Right ventricle myocardium superior (tissue), 1 donor: ENCODE data around the gene ORAI2. TPM values are rescaled to one million over a fixed set of nuclear protein-coding genes. Genes with fewer than 3 reads are reported as not detected.
"Not testable (repeated sequence)": the region's sequence is repeated elsewhere in the genome, so short reads cannot be mapped to it uniquely, and the experiment has no call there.

Source experiments
- ATAC-seq: fragments of 200-7000 bp; cut with Tn5 transposase; one replicate; pipeline ENCODE4 v1.9.1; 2020; ENCODE audit warnings: mild to moderate bottlenecking; ENCODE audit not compliant: poor library complexity
- DNase-seq: peaks from one replicate; pipeline ENCODE4 v3.0.0-alpha.2; 2020
- intact Hi-C: fragments of 100-400 bp; cut with DNase I; formaldehyde crosslinking; loops from one replicate; pipeline ENCODE4 v1.11.2; 2022
- long read RNA-seq: library from polyadenylated mRNA; unstranded; transcript quantifications from one replicate; pipeline ENCODE4 v2.0.0, GENCODE V29; 2021
- total RNA-seq: library from RNA; stranded (reverse); fragmentation: NEBNext Ultra II Directional; extraction: Animal tissue kit (Norgen Biotek cat#: 25700); gene quantifications from one replicate; pipeline ENCODE4 v1.2.1, GENCODE V29; 2021
- donor health status: DM: no; HTN: yes; CAD: no; lungs with severe emphysema.

ORAI2 gene
- 4.3 TPM for total RNA-seq
- long read RNA-seq, full-length matches to known transcripts: 13 of 22 reads
- long read RNA-seq, partial matches to known transcripts: 0 of 22 reads
- long read RNA-seq, other reads (novel, unspliced or antisense): 9 of 22 reads

DNA sequence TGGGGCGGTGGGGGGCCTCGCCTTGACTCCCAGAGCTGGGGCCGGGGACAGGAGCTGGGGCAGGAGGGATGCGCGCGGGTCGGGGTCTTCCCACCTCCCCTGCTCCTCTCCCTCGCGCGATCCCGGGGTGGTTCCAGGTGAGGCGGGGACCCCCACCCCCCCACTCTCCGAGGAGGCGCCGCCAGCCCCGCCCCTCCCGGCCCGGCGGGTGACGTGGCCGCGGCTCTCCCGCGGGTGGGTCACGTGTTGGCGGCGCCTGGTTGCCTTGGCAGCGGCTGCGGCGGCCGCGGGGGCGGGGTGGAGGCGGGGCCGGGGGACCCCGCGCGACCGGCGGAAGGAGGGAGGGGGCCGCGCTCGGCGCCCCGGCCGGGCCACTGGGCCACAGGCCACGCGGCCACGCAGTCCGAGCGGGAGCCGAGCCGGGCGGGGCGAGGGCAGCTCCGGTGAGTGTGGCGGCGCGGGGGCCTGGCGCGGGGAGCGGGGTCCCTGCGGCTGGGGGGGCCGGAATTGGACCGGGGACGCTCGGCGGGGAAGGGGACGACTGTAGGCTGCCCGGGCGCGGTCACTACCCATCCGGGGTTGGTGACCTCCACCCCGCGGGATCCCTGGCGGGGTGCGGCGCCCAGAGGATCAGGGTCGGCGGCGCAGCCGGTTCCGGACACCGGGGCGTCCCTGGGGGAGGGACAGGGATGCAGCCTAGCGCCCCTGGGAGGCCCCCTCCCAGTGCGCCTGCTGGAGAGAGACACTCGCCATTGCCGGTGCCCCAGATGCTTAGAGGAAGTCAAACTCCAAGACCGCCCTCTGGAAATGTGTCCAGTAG lies at the start of gene ORAI2:
TSS of gene ORAI2 (plus strand) at position 357 of the 820 bp plus-strand sequence. CDS start 5,382 bp downstream, outside the sequence.
- DNase-seq (peak; percentile 88), ATAC-seq (peak; percentile 89)
- intact Hi-C loops: no loop called here

DNA sequence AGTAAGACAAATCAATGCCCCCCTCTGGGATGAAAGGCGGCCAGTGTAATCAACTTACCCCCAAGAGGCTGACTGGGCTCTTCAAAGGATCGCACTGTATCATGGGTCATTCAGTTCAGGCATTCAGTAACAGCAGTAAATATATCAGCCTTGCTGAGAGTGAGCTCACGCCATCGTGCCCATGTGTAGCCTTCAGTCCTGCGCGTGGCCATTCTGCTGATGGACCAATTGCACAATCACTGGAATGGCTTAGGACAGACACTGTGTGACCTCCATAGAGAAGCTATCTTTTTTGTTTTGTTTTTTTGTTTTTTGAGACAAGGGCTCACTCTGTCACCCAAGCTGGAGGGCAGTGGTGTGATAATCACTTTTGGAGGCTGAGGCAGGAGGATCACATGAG lies 46.3 kb upstream of the ORAI2 start:
- intact Hi-C loops: no loop called here
- ATAC-seq (no peak), DNase-seq (no peak)

DNA sequence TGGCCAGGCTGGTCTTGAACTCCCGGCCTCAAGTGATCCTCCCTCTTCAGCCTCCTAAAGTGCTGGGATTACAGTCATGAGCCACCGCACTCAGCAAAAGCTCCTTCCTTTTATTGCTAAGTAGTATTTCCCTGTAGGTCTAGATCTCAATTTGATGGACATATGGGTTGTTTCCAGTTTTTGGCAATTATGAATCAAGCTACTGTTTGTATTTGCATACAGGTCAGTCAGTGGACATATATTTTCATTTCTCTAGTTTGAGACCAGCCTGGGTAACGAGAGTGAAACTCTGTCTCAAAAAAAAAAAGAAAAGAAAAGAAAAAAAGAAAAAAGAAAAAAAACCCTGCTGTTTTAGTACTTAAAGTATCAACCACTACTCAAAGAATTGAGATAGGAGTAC lies 43.6 kb upstream of the ORAI2 start:
- DNase-seq: no peak
- intact Hi-C loops: loop anchor here (2.0 kb wide), 1 partner anchor 111 kb away; no protein-coding TSS in a partner anchor
- ATAC-seq: no peak

DNA sequence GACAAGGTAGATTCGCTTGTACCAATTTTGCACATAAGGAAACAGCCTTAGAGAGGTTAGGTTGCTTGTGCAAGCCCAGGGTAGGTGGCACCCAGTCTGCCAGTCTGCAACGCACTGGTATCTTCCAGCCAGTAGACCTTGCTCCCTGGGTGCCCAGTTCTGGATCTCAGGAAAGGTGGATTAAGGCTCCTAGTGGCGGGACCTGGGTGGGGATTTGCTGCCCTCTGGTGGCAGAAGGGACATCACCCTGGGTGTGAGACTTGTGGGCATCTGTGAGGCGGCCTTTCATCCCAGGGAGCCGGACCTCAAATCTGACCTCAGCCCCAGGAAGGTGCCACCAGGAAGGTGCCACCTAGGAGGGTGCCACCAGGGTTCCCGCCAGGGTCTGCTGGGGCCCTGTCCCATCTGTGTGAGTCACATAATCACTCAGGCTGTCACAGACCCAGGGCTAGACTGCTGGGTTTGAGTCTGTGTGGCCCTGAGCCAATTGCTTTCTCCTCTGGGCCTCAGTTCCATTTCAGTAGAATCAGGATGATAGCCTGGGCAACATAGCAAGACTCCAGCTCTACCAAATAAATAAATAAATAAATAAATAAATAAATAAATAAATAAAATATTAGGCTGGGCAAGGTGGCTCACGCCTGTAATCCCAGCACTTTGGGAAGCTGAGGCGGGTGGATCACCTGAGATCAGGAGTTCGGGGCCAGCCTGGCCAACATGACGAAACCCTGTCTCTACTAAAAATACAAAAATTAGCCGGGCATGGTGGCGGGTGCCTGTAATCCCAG lies 42.5 kb upstream of the ORAI2 start:
- intact Hi-C loops: loop anchor here (2.0 kb wide), 1 partner anchor 112 kb away; no protein-coding TSS in a partner anchor
- ATAC-seq (peak; percentile 89), DNase-seq (peak; percentile 86)

DNA sequence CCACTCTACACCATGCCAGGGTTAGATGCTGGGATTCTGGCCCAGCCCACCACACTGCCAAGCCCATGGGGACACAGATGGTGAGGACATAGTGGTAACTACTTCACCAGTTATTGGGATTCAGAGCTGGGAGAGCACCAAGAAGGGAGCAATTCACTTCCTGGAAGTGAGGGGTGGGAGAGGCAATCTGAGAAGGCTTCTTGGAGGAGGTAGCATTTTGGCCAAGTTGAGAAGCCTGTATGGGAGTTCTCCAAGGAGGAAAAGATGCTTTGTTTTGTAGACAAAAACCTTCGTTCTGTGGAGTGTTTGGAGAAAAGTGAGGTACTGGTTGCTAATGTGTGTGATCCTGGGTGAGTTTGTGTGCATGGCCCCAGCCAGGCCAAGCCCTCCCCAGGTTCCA lies 41.0 kb upstream of the ORAI2 start:
- DNase-seq (no peak), ATAC-seq (no peak)
- intact Hi-C loops: no loop called here

DNA sequence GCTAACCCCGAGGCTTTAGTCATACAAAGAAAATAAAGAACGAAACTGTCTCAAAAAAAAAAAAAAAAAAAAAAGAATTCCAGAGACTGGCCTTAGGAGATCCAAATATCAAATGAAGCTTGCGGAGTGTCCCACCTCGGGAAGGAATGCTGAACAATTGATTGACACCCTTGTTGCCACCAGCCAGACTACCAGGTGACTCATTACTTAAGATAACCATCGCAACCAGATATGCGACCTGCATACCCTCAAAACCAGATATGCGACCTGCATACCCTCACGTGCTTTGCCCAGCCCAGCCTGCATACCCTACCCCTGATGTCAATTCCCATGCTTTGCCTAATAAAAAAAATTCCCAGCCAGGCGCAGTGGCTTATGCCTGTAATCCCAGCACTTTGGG lies 39.9 kb upstream of the ORAI2 start:
- ATAC-seq: no peak
- DNase-seq: no peak
- intact Hi-C loops: no loop called here

DNA sequence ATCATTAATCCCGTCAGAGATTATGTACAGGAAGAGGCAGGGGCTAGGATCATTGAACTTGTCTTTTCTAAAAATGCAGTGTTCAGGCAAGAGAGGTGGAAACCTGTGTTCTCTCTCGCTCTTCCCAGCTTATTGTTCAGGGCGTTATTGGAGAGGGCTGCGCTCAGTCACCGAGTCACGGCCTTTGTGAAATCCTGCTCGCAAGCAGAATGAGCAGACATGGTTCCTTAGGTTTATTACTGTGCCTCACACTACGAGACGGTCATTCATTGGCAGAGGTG lies 37.8 kb upstream of the ORAI2 start:
- no peak for DNase-seq
- intact Hi-C loops: no loop called here
- ATAC-seq: no peak

DNA sequence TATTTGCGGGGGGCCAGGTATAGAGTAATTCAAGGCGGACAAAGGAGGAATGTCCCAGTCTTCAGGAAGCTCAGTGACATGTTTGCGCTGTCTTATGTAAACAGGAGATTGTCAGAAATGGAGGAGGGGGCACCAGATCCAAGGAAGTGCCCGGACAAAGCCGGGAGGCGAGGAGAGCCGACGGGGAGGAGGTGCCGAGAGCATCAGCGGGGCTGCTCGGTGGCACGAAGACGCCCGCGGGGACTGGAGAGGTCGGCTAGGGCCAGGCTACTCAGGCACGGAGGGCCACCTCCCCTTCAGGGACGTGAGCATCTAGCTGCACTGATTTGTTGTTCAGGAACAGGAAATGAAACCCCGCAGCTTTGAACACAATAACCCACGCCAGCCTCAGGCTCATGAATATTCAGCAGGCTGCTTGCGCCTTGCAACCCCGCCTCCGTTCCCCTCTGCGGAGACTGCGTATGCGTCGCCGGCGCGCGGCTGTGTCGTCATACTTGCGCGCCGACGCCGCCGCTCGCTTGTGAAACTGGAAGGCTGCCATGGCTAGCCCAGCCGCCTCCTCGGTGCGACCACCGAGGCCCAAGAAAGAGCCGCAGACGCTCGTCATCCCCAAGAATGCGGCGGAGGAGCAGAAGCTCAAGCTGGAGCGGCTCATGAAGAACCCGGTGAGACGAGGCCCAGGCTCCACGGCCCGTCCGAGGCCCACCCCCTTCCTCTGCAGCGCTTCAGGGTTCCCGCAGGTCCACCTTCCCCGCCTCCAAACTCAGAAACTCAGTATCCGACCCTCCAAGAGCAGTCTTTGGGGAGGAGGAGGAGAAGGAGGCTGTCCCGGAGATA lies 37.3 kb upstream of the ORAI2 start, which contains the start of gene PRKRIP1:
TSS of gene PRKRIP1 (plus strand) at position 491 of the 837 bp plus-strand sequence. CDS start at position 540, 49 bp downstream.
- peak; percentile 94 for ATAC-seq
- peak; percentile 86 for DNase-seq
- intact Hi-C loops: no loop called here

DNA sequence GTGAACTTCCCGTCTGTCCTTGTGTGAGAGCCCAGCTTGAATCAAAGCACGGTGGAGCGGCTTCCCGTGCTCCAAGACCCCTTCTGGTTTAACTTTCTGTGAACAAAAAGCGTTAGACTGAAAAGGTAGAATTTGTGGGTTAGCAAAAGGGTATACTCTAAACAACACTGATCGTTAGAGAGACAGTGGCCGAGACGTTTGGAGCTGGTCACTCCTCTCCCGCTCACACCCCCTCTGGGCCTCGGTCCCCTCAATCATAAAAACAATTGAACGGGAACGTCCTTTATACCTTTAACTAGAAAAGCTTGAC lies 36.7 kb upstream of the ORAI2 start:
- intact Hi-C loops: no loop called here
- DNase-seq (no peak), ATAC-seq (peak; percentile 10)

DNA sequence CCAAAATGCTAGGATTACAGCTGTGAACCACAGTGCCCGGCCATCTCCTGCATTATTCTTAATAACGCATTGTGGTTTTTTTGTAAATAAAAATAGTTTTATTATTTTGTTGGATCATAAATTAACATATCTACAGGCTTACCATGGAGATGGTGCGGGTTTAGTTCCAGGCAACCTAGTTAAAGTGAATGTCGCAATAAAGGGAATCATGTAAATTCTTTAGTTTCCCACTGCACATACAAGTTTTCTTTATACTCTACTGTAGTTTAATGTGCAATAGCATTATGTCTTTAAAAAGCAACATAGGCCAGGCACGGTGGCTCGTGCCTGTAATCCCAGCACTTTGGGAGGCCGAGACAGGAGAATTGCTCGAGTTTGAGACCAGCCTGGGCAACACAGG lies 34.8 kb upstream of the ORAI2 start:
- ATAC-seq (no peak), DNase-seq (no peak)
- intact Hi-C loops: no loop called here

DNA sequence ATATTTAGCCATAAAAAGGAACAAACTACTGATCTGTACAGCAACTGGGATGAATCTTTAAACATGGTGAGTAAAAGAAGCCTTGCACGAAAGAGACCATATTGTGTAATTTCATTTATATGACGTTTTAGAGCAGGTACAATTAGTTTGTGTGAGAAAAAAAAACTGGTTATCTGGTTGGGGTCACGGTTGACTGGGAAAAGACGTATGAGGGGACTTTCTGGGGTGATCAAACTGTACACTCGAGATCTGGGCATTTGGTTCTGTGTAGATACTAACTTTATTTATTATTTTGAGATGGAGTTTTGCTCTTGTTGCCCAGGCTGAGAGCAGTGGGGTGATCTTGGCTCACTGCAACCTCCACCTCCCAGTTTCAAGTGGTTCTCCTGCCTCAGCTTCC lies 33.0 kb upstream of the ORAI2 start:
- intact Hi-C loops: no loop called here
- ATAC-seq (no peak), DNase-seq (no peak)

DNA sequence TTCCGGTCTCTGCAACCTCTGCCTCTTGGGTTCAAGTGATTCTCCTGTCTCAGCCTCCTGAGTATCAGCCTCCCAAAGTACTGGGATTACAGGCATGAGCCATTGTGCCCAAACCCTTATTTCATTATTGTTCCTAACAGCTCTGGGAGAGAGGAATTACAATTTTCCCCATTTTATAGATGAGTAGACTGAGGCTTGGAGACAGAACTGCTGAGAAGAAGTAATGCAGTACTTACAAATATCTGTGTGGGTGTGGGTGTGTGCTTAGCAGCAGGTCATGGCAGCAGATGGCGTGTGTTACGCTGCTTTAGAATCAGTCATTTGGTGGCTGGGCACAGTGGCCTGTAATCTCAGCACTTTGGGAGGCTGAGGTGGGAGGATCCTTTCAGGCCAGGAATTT lies 29.8 kb upstream of the ORAI2 start:
- ATAC-seq (no peak), DNase-seq (no peak)
- intact Hi-C loops: no loop called here

DNA sequence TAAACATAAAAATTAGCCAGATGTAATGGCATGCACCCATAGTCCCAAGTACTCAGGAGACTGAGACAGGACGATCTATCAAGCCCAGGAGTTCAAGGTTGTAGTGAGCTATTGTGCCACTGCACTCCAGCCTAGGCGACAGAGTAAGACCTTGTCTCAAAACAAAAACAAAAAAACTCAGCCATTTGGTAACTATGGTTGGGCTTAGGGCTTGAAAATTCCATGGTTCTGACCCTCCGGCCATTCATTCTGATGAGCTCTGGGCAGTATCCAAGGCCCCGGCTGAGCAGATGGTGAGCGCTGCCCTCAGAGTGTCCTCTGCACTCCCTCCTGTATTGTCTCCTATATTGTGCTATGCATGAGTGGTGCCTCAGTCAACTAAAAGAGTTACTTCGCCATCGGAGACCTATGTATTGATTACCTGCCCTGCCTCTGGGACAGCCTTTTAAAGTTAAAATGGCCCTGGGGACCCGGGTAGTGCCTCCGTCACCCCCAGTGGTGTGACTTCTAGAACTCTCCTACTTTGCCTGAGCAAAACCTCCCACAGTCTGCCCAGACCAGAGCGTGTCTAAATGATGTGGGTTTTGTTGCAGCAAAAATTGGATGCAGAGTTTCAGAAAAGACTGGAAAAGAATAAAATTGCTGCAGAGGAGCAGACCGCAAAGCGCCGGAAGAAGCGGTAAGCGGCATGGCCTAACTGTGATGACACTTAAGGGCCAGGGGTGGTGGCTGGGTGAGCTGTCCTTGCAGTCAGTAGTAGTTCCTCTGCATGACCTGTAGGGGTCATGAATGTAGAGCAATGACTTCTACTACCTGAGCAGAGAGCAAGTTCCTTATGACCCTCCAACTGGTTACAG lies 29.1 kb upstream of the ORAI2 start:
- ATAC-seq: peak; percentile 86
- no peak for DNase-seq
- intact Hi-C loops: no loop called here

DNA sequence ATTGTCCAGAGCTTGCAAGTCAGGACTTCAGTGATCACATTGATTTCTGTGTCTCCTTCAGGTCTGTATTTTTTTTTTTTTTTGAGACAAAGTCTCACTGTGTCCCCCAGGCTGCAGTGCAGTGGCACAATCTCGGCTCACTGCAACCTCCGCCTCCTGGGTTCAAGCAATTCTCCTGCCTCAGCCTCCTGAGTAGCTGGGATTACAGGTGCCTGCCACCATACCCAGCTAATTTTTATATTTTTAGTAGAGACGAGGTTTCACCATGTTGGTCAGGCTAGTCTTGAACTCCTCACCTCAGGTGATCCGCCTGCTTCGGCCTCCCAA lies 28.6 kb upstream of the ORAI2 start:
- ATAC-seq, intact Hi-C loops, DNase-seq: not testable (repeated sequence)

DNA sequence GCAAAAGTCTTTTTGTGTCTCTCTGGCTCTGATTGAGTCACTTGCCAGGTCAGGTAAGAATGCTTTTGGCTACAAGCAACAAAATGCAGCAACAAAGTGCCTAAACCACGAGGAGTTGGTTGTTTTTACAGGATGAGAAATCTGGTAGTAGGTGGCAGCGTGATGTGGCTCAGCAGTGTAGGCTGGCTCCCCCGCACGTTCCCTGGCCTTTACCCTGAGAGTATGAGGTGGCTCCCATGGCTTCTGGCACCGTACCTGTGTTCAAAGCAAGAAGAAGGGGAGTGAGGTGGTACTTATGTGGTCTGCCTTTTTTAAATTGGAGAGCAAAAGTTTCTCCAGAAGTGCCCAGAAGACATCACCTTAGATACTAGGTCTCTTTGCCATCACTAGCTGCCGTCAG lies 25.5 kb upstream of the ORAI2 start:
- ATAC-seq (no peak), DNase-seq (no peak)
- intact Hi-C loops: no loop called here

DNA sequence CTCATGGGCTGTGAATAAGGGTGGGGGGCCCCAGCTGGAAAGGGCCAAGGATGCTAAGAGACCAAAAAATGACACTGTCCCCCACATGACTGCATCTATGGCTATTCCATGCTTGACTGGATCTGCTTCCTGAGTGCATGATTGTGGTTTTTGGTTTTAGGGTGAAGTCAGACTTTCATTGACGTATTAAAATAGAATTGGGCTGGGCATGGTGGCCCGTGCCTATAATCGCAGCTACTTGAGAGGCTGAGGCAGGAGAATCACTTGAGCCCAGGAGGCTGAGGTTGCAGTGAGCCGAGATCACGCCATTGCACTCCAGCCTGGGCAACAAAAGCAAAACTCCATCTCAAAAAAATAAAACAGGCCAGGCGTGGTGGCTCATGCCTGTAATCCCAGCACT lies 24.8 kb upstream of the ORAI2 start:
- ATAC-seq, intact Hi-C loops, DNase-seq: not testable (repeated sequence)

DNA sequence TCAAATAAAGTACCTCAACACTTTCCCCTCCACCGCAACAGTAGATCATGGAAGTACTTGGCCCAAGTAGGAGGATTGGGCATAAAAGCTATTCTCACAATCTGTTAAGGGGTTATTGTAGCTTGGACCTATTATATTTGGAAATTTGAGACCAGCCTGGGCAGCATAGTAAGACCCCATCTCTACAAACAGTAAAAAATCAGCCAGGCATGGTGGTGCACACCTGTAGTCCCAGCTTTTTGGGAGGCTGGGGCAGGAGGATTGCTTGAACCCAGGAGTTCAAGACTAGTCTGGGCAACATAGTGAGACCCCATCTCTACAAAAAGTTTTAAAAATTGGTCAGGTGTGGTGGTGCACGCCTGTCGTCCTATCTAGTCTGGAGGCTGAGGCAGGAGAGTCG lies 24.0 kb upstream of the ORAI2 start:
- intact Hi-C loops: no loop called here
- DNase-seq: no peak
- ATAC-seq: no peak

DNA sequence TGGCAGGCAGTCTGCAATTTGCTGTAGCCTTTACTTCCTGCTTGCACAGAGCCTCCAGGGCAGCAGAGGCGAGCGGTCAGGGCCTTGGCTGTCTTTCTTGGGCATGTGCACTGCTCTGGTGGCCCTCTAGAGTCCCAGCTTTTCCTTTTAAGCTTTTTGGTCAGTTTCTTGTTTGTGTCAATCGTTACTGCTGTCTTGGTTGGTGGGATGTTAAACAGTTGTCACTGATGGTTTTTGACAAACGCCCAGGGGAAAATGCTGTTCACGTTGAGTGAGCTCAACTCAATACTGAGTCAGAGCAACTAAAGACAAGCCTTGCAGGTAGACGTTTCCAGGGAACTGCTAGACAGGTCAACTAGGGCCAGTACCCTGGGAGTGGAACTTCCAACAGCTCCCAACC lies 23.3 kb upstream of the ORAI2 start:
- intact Hi-C loops: no loop called here
- DNase-seq: no peak
- no peak for ATAC-seq
